Neural cell (in vitro differentiated cells): Measurements from ENCODE around the gene AP3B1. TPM values are rescaled to one million over a fixed set of nuclear protein-coding genes. Genes with fewer than 3 reads are reported as not detected.

Source experiments
- H2AFZ ChIP-seq: fragments of 200-600, 300-800 bp; sonication (generic), shearing (Covaris generic); 2 replicates; pipeline ENCODE4 v1.6.0; 2014; ENCODE audit warnings: low read depth, mild to moderate bottlenecking, antibody characterized with exemption, low read length, moderate library complexity
- H3F3A ChIP-seq: fragments of 200-600 bp; shearing (Covaris generic); 2 replicates; pipeline ENCODE4 v1.6.1; 2016; ENCODE audit warnings: mild to moderate bottlenecking, moderate library complexity, mixed read lengths, antibody characterized with exemption, low read length; ENCODE audit not compliant: insufficient read depth, poor library complexity, severe bottlenecking
- H3K27ac ChIP-seq: fragments of 200-600, 300-800 bp; sonication (generic), shearing (Covaris generic); 2 replicates; pipeline ENCODE4 v1.5.1; 2014; ENCODE audit warnings: mild to moderate bottlenecking, low read length, moderate library complexity
- H3K27me3 ChIP-seq: fragments of 300-800, 200-600 bp; sonication (generic), shearing (Covaris generic); 2 replicates; pipeline ENCODE4 v1.6.0; 2014; ENCODE audit warnings: mild to moderate bottlenecking, low read depth, low read length, moderate library complexity; ENCODE audit not compliant: insufficient read depth
- H3K36me3 ChIP-seq: fragments of 300-800, 200-600 bp; sonication (generic), shearing (Covaris generic); 2 replicates; pipeline ENCODE4 v1.5.1; 2014; ENCODE audit warnings: mild to moderate bottlenecking, antibody characterized with exemption, low read length, moderate library complexity; ENCODE audit not compliant: insufficient read depth
- H3K4me2 ChIP-seq: fragments of 300-800, 200-600 bp; sonication (generic), shearing (Covaris generic); 2 replicates; pipeline ENCODE4 v1.6.0; 2014; ENCODE audit warnings: mild to moderate bottlenecking, low read length
- H3K4me3 ChIP-seq: fragments of 300-800, 200-600 bp; sonication (generic), shearing (Covaris generic); 2 replicates; pipeline ENCODE4 v1.5.1; 2014; ENCODE audit warnings: mild to moderate bottlenecking, low read length, moderate library complexity
- H3K79me2 ChIP-seq: fragments of 200-600 bp; shearing (Covaris generic); replicated peaks from 2 replicates; pipeline ENCODE4 v1.6.0; 2014; ENCODE audit warnings: mild to moderate bottlenecking, low read length, moderate library complexity; ENCODE audit not compliant: insufficient read depth
- H3K9ac ChIP-seq: fragments of 300-800, 200-600 bp; sonication (generic), shearing (Covaris generic); 2 replicates; pipeline ENCODE4 v1.6.1; 2016; ENCODE audit warnings: mild to moderate bottlenecking, low read length, mixed read lengths
- H3K9me2 ChIP-seq: fragments of 200-600 bp; shearing (Covaris generic); 2 replicates; pipeline ENCODE4 v1.6.1; 2016; ENCODE audit warnings: mild to moderate bottlenecking, low read length, mixed read lengths; ENCODE audit not compliant: insufficient read depth
- H3K9me3 ChIP-seq: fragments of 200-600, 300-800 bp; sonication (generic), shearing (Covaris generic); 2 replicates; pipeline ENCODE4 v1.6.1; 2016; ENCODE audit warnings: mild to moderate bottlenecking, mixed run types, low read length, moderate library complexity, mixed read lengths
- H4K20me1 ChIP-seq: fragments of 200-600 bp; shearing (Covaris generic); 2 replicates; pipeline ENCODE4 v1.6.1; 2016; ENCODE audit warnings: mild to moderate bottlenecking, mixed run types; ENCODE audit not compliant: insufficient read depth
- EP300 ChIP-seq: fragments of 450-650 bp; conservative IDR thresholded peaks from 2 replicates; pipeline ENCODE4 v1.6.1; 2014; ENCODE audit warnings: antibody characterized with exemption, mild to moderate bottlenecking, moderate library complexity; ENCODE audit not compliant: poor library complexity, severe bottlenecking
- EZH2 ChIP-seq: fragments of 200-600, 300-800 bp; shearing (Covaris generic), sonication (generic); IDR thresholded peaks from 2 replicates; pipeline ENCODE4 v1.6.1; 2014; ENCODE audit warnings: antibody characterized with exemption, low read length, borderline replicate concordance, mild to moderate bottlenecking; ENCODE audit not compliant: insufficient read depth, poor library complexity, severe bottlenecking
- MXI1 ChIP-seq: fragments of 450-650 bp; conservative IDR thresholded peaks from 2 replicates; pipeline ENCODE4 v1.6.1; 2014; ENCODE audit warnings: antibody characterized with exemption, mild to moderate bottlenecking; ENCODE audit not compliant: poor library complexity, severe bottlenecking
- POLR2AphosphoS5 ChIP-seq: IDR thresholded peaks from 2 replicates; pipeline ENCODE4 v1.6.1; 2012
- RAD21 ChIP-seq: fragments of 450-650 bp; conservative IDR thresholded peaks from 2 replicates; pipeline ENCODE4 v1.6.1; 2014; ENCODE audit warnings: antibody characterized with exemption, mild to moderate bottlenecking, moderate library complexity
- SMC3 ChIP-seq: fragments of 450-650 bp; conservative IDR thresholded peaks from 2 replicates; pipeline ENCODE4 v1.6.1; 2014; ENCODE audit warnings: antibody characterized with exemption, mild to moderate bottlenecking, moderate library complexity; ENCODE audit not compliant: poor library complexity
- TAF1 ChIP-seq: IDR thresholded peaks from 2 replicates; pipeline ENCODE4 v1.6.1; 2012; ENCODE audit warnings: low read depth
- polyA plus RNA-seq: library from polyadenylated mRNA; depleted of rRNA; stranded (reverse); fragments of >200 nt; gene quantifications from 2 replicates; pipeline ENCODE4 v1.2.3, GENCODE V29; 2014
- TF ChIP-seq, protein P1 (sequence below): IDR thresholded peaks from 2 replicates; pipeline ENCODE4 v1.6.1; 2012; ENCODE audit warnings: borderline replicate concordance
- TF ChIP-seq, protein P2 (sequence below): fragments of 450-650 bp; IDR thresholded peaks from 2 replicates; pipeline ENCODE4 v1.5.1; 2014; ENCODE audit warnings: antibody characterized with exemption, mild to moderate bottlenecking, moderate library complexity; ENCODE audit not compliant: poor library complexity, severe bottlenecking

Gene AP3B1
- polyA plus RNA-seq, 1 donor from 2014 or later, result 8.5 TPM

DNA sequence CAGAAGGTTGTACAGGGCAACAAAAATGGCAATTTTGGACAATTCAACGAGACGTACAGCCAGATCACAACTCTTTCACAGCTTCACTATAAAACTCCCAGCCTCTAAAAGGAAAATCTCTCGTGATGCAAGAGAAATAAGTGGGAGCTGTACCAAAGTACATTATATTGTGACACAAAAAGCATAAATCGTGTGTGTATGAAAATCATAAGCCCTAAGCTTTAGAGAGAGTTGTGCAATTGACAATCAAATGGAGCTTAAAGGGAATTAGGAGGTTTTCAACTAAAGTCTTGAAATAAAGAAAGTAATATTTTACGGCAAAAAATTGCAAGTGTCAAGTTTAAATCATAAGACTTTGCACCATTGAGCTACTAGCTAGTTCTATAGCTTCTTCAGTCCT, 323.6 kb downstream of the AP3B1 start:
- Histone ChIP-seq H3K27ac (no peak overlapping the region), H3K27me3 (peaks cover 87% of the 10 kb centered on the region), H2AFZ (no peak overlapping the region)

DNA sequence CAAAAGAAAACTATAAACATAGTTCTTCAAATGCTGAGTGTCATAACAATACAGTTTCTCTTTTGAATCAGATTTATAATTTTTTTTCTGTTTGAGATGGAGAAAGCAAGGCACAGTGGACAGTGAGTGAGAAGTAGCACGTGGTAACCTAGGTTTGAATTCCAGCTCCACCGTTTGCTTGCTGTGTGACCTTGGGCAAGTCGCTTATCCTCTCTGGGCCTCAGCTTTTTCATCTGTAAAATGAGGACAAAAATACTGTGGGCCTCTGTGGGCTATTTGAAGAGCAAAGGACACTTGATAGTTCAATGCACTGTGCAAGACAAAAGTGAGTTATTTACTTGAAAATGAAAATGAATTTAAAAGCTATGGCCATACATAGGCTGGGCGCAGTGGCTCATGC, 330.7 kb downstream of the AP3B1 start:
- Histone ChIP-seq H3K79me2 (no peaks in the 10 kb centered on the region), H3K36me3 (no peaks in the 10 kb centered on the region), H3F3A (no peaks in the 10 kb centered on the region), H3K9me3 (no peaks in the 10 kb centered on the region), H3K4me3 (no peak overlapping the region), H3K9me2 (no peaks in the 10 kb centered on the region), H3K27me3 (peaks cover 89% of the 10 kb centered on the region), H2AFZ (no peak overlapping the region), H3K27ac (no peak overlapping the region), H3K4me2 (no peak overlapping the region), H4K20me1 (no peaks in the 10 kb centered on the region), H3K9ac (no peak overlapping the region)
- TF ChIP-seq SMC3 (no peak), EZH2 (no peak), TAF1 (no peak), RAD21 (no peak), EP300 (no peak), POLR2AphosphoS5 (no peak), MXI1 (no peak)
- TF ChIP-seq, protein P1, sequence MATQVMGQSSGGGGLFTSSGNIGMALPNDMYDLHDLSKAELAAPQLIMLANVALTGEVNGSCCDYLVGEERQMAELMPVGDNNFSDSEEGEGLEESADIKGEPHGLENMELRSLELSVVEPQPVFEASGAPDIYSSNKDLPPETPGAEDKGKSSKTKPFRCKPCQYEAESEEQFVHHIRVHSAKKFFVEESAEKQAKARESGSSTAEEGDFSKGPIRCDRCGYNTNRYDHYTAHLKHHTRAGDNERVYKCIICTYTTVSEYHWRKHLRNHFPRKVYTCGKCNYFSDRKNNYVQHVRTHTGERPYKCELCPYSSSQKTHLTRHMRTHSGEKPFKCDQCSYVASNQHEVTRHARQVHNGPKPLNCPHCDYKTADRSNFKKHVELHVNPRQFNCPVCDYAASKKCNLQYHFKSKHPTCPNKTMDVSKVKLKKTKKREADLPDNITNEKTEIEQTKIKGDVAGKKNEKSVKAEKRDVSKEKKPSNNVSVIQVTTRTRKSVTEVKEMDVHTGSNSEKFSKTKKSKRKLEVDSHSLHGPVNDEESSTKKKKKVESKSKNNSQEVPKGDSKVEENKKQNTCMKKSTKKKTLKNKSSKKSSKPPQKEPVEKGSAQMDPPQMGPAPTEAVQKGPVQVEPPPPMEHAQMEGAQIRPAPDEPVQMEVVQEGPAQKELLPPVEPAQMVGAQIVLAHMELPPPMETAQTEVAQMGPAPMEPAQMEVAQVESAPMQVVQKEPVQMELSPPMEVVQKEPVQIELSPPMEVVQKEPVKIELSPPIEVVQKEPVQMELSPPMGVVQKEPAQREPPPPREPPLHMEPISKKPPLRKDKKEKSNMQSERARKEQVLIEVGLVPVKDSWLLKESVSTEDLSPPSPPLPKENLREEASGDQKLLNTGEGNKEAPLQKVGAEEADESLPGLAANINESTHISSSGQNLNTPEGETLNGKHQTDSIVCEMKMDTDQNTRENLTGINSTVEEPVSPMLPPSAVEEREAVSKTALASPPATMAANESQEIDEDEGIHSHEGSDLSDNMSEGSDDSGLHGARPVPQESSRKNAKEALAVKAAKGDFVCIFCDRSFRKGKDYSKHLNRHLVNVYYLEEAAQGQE, result no peak
- TF ChIP-seq, protein P2, sequence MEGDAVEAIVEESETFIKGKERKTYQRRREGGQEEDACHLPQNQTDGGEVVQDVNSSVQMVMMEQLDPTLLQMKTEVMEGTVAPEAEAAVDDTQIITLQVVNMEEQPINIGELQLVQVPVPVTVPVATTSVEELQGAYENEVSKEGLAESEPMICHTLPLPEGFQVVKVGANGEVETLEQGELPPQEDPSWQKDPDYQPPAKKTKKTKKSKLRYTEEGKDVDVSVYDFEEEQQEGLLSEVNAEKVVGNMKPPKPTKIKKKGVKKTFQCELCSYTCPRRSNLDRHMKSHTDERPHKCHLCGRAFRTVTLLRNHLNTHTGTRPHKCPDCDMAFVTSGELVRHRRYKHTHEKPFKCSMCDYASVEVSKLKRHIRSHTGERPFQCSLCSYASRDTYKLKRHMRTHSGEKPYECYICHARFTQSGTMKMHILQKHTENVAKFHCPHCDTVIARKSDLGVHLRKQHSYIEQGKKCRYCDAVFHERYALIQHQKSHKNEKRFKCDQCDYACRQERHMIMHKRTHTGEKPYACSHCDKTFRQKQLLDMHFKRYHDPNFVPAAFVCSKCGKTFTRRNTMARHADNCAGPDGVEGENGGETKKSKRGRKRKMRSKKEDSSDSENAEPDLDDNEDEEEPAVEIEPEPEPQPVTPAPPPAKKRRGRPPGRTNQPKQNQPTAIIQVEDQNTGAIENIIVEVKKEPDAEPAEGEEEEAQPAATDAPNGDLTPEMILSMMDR, result no peak

More for the DNA sequence above, 323.6 kb downstream of the AP3B1 start:
- no peak overlapping the region for H3K9ac ChIP-seq
- no peaks in the 10 kb centered on the region for H3K36me3 ChIP-seq
- no peaks in the 10 kb centered on the region for H3K79me2 ChIP-seq
- no peaks in the 10 kb centered on the region for H3K9me2 ChIP-seq
- no peaks in the 10 kb centered on the region for H4K20me1 ChIP-seq
- TF ChIP-seq, protein P1, result no peak
- TF ChIP-seq POLR2AphosphoS5 (no peak), SMC3 (no peak), EP300 (no peak), MXI1 (no peak)
- TF ChIP-seq, protein P2, result no peak
- H3F3A ChIP-seq, result no peaks in the 10 kb centered on the region
- H3K4me2 ChIP-seq, result no peak overlapping the region
- H3K4me3 ChIP-seq, result no peak overlapping the region
- H3K9me3 ChIP-seq, result no peaks in the 10 kb centered on the region
